NCI-H345 treated with DMSO at 0.1 percent for 48 hours (cell line): ENCODE results near the gene SLC25A20.

ENCODE experiments used
- DNase-seq: peaks from one replicate; lab custom pipeline; 2025; ENCODE audit not compliant: unreplicated experiment; lab: John Stamatoyannopoulos, UW

The SLC25A20 gene

DNA sequence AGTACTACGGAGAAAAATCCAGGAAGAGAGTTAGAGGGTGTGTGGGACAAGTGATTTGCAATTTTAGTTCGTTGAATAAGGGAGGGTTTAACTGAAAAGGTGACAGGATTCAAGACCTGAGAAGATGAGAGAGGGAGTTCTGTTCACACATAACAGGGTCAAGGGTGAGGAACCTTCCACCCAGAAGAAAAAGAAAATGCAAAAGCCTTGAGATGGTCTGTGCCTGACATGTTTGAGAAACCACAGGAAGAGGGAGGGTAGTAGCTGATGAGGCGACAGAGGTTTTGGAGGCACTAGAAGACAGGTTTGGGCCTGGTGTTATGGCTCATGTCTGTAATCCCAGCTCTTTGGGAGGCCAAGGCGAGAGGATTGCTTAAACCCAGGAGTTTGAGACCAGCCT is 591 bp upstream of the SLC25A20 start:
- DNase-seq: no peak

DNA sequence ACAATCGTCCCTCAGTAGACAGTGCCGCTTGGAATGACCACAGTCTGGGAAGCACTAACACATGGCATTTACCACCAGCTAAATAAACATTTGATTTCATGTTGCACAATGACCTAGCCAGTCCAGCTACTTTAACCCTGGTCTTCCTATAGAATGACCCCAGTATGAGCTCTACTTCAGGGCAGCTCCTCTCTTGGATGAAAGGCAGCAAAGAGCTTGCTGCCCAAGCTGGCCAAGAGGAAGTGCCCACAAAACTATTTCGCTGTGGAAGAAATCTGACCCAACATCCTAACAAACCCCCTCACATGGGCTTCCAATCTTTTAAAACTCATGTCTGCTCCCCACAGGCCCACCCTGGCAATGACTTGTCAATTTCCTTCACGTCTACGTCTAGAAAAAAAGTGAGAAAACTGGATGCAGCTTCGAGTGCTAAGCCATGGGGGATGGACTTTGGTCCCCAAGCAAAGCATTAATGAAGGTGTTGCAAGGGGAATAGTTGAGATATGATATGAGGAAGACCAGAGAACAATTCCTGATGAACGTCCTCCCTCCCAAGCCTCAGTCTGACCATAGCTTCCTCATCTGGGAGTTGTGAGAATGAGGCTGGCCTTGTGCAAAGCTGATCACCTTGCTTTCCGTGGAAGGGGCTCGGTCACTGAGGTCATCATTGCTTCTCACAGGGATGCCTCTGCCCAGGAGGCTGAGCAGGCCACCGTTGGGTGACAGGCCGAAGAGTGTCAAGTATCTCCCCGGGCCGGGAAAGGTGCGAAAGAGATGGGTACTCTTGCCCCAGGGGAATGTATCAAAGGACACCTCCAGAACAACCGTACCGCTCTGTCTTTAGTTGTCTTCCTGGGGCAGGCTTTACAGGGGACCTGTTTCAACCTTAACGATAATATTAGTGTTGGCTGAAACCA is 964 bp downstream of the SLC25A20 start:
- DNase-seq: no peak

DNA sequence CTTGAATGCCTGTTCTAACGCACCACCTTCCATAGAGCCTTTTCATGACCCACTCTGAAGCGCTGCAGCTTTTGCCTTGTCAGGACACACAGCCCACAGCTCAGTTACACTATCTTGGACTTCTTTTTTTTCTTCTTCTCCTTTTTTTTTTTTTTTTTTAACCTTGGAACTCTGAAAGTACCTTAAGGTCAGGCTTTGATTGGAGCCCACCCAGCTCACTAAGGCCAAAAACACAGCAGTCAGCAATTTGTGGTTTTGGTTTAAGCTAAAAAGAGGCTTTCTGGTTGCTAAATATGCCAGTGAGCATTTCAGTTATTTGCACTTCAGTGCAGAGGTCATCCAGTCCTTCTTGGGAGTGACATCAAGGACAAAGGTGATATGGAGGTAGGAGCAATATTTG is 1.7 kb downstream of the SLC25A20 start:
- DNase-seq: no peak

DNA sequence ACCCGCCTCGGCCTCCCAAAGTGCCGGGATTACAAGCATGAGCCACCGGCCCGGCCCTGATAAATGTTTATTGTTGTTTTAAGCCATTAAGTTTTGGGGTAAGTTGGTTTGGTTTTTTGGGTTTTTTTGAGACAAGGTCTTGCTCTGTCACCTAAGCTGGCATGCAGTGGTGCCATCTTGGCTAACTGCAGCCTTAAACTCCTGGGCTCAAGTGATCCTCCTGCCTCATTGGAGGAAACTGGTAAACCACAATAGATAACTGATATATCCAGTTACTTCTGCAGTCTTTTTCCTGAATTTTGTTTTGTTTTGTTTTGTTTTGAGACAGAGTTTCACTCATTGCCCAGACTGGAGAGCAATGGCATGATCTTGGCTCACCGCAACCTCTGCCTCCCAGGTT is 4.2 kb downstream of the SLC25A20 start:
- DNase-seq: no peak

DNA sequence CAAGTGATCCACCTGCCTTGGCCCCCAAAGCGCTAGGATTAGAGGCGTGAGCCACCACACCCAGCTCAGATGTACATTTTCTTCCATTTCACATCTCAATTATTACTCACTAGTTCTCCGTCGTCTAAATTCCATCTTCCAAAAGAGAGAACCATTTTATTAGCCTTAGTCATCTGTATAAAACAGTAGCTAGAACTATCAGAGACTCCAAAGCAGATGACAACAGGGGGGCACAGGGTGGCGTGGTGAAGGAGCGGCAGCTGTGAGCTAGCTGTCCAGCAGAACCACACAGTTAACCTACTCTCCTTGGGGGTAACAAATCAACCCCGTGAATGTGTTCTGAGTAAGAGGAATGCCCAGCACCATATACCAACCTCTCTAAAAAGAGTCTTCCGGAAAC is 7.1 kb downstream of the SLC25A20 start:
- DNase-seq: no peak

DNA sequence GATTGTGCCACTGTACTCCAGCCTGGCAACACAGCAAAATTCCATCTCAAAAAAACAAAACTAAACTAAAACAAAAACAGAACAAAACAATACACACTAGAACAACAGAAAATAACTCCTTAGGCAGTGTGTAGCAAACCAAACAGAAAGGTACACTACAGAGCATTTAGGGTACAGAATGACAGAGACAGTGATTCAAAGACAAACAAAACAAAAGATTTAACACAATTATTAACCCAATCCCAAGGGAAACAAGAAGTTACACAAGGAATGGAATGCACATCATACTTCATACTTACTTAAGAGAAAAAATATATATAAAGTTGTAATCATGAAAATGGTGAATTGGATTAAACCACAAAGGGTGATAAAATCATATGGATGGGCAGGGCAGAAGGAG is 12.9 kb downstream of the SLC25A20 start:
- no peak for DNase-seq

DNA sequence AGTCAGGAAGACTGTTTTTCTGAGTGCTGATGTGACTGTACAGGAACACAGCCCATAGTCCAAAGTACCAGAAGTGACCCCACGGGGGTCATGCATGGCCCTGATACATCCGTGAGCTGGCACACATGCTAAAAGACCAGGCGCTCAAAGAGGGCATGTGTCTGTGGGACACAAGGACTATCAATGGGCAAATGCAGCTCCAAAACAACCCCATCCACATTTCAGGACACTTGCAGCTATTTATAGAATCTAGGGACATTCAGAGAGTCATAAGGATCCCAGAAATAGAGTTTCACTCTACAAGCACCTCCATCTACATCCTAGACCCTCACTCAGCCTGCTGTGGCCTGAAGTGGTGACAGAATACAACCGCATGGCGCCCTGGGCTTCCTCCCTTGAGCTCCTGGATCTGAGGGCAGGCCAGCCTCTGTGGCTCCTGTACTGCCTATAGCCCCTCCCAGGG is 17.0 kb downstream of the SLC25A20 start:
- no peak for DNase-seq

DNA sequence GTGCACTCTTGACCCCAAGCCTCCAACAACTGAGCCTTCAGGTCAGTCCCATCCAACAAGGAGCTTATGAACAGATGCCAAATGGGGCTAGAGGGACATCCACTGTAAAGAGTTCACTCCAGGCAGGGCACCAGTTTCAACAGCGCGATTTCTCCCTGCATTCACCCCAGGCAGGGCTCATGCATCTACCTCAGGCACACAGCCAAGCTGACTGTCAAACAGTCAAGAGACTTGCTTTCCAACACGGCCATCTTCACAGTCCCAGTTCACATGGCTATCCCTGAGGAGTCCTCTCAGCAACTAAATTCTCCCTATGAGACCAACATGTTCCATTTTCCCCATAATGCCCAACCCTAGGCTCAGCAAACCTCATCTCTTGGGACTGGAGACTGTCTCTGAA is 17.7 kb downstream of the SLC25A20 start:
- no peak for DNase-seq

DNA sequence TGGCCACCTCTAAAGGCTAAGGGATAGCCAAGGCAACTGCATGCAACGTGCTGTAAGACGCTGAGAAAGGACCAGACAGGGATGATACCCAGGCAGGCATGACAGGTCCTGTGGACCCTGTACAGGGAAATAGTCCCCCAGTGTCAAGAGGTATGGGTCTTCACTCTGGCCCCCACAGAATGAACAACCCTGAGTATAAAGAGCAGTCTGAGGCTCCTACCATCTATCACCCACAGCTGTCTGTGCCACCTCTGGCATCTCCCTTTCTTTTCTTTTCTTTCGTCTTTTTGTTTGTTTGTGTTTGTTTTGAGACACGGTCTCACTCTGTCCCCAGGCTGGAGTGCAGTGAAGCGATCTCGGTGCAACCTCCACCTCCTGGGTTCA is 18.7 kb downstream of the SLC25A20 start:
- DNase-seq: no peak

DNA sequence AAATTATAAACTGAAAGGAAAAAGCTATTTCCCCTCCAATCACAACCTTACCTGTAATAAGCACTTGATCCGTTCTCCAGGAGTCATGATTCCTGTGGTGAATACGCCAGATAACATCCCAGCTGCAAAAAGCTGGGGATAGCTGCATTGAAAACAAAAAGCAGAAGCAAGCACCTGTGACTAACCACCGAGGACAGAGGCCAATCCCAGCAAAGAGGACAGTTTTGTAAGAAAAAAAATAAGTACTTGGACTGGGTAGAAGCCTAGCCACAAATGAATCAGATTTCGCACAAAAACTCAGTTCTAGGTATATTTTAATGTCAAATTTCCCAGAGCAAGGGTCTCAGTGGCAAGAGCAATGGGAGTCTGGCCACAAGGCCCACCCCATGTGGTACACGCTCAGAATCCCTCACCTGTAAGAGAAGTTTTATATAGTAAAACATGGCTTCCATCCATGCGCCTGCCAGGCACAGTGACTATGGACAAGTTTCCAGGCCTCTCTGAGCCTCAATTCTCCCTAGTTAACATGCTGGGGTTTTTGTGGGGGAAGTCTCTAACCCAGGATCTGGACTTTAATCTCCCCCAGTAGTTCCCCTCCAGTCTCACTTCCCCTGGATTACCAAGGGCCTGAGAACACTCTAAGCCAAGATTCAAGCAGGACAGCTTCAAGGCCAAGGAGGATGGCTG is 19.2 kb downstream of the SLC25A20 start:
- DNase-seq: no peak

DNA sequence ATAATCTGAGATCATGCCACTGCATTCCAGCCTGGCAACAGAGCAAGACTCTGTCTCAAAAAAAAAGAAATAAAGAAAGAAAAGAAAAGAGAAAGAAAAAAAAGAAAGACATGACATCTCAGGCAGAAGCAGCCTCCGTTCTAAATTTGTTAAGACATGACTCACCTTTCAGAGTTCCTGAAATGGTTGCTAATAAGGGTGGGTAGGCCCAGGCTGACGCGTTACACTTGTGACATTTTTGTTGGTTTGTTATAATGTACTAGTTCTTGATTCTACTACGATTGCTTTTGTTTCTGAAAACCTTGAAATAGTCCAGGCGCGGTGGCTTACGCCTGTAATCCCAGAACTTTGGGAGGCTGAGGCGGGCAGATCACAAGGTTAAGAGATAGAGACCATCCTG is 21.0 kb downstream of the SLC25A20 start:
- no peak for DNase-seq

DNA sequence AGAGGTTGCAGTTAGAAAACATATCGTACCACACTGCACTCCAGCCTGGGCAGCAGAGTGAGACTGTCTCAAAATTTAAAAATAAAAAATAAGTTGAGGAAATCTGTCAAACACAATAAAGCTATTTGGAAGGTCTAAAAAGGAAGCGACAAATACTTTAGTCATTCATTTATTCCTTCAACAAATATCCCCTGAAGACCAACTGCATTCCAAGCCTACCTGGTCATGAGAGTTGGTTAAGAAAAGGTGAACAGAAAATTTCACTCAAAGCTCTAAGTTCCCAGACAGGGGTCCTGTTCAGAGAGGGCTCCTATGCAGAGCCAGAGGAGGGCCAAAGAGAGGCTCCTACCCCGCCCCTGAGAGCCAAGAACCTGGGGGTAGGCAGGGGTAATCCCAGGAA is 35.6 kb downstream of the SLC25A20 start:
- no peak for DNase-seq

DNA sequence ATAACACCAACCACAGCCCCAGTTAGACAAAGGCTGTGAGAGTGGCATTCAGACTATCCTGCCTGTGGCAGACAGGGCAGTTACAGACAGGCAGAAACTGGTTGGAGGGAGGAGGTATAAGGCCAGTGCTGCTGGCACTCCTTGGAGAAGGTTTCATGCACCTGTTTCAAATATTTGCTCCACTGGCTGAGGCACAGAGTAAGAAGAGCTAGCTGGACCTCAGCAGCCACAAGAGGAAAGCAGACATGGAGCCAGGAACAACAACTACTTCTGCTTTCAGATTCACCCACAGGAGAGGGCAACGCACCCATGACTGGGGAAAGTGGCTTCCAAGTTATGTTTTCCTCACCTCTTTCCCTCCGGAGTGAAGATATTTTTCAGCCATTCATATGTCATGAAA is 39.5 kb downstream of the SLC25A20 start:
- no peak for DNase-seq

DNA sequence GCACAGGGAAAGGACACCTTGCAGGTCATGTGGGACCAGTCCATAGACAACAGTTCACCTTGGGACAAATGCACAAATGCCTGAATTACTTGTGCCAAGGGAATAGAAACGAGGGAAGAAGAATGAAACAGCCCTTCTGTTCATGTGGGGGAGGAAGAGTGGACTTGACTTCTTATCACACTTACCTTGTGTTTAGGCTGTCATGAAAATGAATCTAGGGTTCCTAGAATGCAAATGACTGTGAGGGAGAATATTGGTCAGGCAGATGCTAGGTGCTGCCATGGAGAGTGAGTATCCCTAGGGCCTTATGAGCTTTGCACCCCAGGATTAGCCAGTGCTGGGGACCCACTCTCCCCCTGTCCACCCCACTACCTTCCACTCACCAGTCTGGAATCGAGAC is 40.0 kb downstream of the SLC25A20 start:
- no peak for DNase-seq

DNA sequence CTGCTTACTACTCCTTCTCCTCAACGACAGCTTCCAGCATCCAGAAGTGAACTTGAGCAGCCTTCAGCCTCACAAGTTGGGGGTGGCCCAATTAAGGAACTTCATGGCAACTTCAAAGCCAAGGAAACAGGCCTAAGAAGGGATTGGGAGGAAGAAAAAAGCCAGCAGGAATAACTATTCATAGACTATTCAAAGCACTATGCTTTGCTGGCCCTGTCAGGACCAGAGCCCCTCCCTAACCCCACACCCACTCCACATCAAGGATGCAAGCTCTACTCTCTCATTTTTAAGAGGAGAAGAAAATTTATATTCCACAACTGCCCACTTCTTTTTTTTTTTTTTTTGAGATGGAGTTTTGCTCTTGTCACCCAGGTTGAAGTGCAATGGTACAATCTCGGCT is 41.0 kb downstream of the SLC25A20 start:
- DNase-seq: no peak

DNA sequence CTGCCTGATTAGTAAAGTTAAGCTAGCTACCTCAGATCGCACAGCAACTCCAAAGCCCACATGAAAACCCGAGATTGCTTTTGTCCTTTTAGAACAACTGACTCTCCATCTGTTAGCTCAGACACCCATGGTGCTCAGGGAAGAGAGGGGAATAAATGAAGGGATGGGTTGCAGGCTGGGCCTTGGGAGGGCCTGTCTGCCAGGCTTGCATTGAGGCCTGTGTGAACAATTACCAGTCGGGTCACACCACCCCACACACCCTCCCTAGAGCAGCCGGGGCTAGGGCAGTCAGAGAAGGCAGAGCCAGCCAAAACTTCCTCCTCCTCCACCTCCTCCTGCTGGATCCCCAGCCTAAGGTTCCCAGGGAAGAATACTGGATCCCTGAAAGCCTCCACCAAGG is 42.2 kb downstream of the SLC25A20 start:
- no peak for DNase-seq

DNA sequence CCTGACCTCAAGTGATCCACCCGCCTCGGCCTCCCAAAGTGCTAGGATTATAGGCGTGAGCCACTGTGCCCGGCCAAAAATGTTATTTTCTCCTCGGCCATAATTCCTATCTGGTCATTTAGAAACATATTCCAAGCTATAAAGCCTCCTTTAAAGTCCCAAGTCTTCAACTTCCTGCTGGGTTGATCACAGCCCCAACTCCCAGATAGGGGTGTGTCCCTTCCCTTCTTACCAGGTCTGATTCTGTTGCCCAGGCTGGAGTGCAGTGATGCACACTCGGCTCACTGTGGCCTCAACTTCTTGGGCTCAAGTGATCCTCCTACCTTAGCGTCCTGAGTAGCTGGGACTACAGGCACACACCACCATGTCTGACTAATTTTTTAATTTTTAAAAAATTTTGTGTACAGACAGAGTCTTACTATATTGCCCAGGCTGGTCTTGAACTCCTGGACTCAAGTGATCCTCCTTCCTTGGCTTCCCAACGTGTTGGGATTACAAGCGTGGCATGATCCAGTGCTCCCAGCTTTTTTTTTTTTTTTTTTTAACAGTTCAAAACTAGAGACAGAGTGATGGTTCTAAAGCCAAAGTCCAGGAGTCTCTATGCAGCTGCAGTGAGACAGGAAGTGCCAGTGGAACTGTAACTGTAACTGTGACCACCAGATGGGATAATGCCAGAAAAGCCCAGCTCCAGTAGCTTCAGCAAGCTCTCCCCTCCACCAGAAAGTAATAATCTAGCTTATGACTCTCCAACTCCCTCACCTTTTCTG is 42.8 kb downstream of the SLC25A20 start:
- no peak for DNase-seq

DNA sequence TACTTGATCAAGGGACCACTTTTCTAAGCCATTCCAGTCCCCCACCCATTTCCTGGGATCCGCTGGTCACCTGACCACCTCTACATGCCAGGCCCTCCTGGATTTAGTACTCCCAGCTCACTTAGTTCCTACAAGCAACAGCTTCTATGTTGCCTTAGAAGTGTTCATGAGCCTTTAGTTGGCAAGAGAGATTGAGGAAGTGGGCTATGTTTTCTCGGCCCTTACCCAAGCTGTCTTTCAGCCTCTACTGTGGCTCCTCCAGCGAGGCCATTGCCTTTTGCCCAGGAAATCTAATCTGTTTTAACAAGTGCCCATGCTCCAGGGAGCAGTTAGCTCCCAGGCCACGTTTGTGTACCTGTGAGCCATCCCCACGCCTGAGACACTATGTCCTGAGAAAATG is 46.5 kb downstream of the SLC25A20 start:
- no peak for DNase-seq

DNA sequence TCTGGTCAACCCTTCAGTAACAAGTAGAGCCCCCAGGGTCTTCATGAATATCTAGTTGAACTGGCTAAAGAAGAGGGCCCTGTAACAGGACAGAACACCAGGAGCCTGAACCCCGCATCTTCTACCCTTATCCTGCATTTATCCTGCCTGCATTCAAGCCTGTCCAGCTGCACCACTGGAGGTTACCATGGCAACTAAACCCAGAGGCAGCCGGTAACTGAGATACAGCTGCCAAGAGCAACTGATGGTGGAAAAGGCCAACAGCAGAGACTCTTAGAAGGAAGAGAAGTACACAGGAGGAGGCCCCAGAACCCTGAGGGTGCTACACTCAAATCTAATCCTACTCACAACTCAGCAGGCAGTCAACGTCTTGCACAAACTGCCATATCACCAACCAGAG is 47.3 kb downstream of the SLC25A20 start:
- no peak for DNase-seq

DNA sequence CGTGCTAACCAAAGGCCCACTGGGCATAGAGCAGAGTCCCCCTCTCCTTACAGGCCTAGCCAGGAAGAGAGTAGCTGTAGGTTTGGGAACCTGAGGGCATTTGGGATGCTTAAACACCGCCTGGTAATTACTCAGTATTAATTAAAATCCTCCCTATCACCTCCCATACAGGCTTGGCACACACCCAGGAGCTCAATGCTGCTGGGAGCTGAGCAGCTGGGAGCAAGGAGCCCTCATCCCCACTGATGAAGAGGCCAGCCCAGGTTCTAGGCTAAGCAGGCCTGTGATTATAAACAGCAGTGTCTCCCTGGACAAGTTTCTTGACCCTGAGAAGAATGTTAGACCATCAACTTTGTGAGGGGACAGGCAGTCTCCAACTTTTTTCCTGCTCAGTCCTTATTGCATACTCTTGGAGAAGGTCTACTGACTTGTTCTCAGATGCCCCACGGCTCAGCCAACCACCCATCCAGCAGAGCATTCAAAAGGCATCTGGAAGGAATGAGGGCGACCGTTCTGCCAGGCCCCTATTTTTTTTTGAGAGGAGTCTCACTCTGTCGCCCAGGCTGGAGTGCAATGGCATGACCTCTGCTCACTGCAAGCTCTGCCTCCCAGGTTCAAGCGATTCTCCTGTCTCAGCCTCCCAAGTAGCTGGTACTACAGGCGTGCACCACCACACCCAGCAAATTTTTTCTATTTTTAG is 49.7 kb downstream of the SLC25A20 start:
- no peak for DNase-seq
